Heart right ventricle (tissue), 16 donors: ENCODE data around the gene GON4L. TPM values are rescaled to one million over a fixed set of nuclear protein-coding genes. Genes with fewer than 3 reads are reported as not detected.
"Not testable (repeated sequence)": the region's sequence is repeated elsewhere in the genome, so short reads cannot be mapped to it uniquely, and the experiment has no call there.

Experiments
- ATAC-seq, 8 donors: fragments of 200-7000 bp; cut with Tn5 transposase; one replicate each; pipeline ENCODE4 v1.9.1; 2020; ENCODE audit warnings: mild to moderate bottlenecking in 8 of 8, moderate library complexity in 8 of 8, moderate number of reproducible peaks in 1 of 8
- DNase-seq, 2 donors: peaks; one replicate each; pipeline ENCODE4 v3.0.0-alpha.2; 2020
- H3K27ac ChIP-seq, 10 donors: fragments of 200-600 bp; sonication (generic) in 2 of 10; one replicate each; pipeline versions ENCODE4 v1.5.0 to v1.8.0; 2020 to 2022; ENCODE audit warnings: mild to moderate bottlenecking in 3 of 10
- H3K27me3 ChIP-seq, 7 donors: fragments of 200-600 bp; one replicate each; pipeline ENCODE4 v1.8.0; 2021 to 2022; ENCODE audit warnings: mild to moderate bottlenecking in 2 of 7
- H3K36me3 ChIP-seq, 9 donors: fragments of 200-600 bp; sonication (generic) in 1 of 9; one replicate each; pipeline versions ENCODE4 v1.5.0 to v1.8.0; 2020 to 2022; ENCODE audit warnings: mild to moderate bottlenecking in 2 of 9
- H3K4me1 ChIP-seq, 9 donors: fragments of 200-600 bp; sonication (generic) in 1 of 9; one replicate each; pipeline versions ENCODE4 v1.5.0 to v1.8.0; 2020 to 2022; ENCODE audit warnings: mild to moderate bottlenecking in 4 of 9
- H3K4me3 ChIP-seq, 10 donors: fragments of 200-600 bp; sonication (generic) in 2 of 10; one replicate each; pipeline versions ENCODE4 v1.5.0 to v1.8.0; 2020 to 2022; ENCODE audit warnings: mild to moderate bottlenecking in 7 of 10, moderate library complexity in 2 of 10
- H3K9me3 ChIP-seq, 11 donors: fragments of 200-600 bp in 10 of 11; sonication (generic) in 2 of 11; one replicate each; pipeline versions ENCODE4 v1.5.0 to v1.8.0; 2013 to 2022; ENCODE audit warnings: mild to moderate bottlenecking in 2 of 11, control low read depth in 1 of 11, moderate library complexity in 1 of 11
- WGBS, 2 donors: extraction: QIAGEN DNeasy Blood & Tissue Kit; methylation state at CpG; one replicate each; pipeline ENCODE4 v1.1.7; 2013; ENCODE audit warnings: inconsistent platforms in 1 of 2; 5-methylcytosine and 5-hydroxymethylcytosine counted together
- intact Hi-C, 10 donors: fragments of 100-400 bp; cut with DNase I; formaldehyde crosslinking; loops; one replicate each; pipeline versions ENCODE4 v1.11.1 to v1.14.2; 2022
- polyA plus RNA-seq, 2 donors: library from polyadenylated mRNA; stranded (reverse); fragments of 200-250 nt; gene quantifications; one replicate each; pipeline ENCODE4 v1.2.3, GENCODE V29; 2013
- total RNA-seq, 10 donors: library from RNA; stranded (reverse); fragmentation: NEBNext Ultra II Directional in 3 of 10; extraction: Animal tissue kit (Norgen Biotek cat#: 25700) in 3 of 10; gene quantifications; one replicate each; pipeline versions ENCODE4 v1.2.1 to v1.2.4, GENCODE V29; 2021 to 2023
- TF ChIP-seq, protein P1 (sequence below), 9 donors: fragments of 200-600 bp; sonication (generic) in 2 of 9; IDR thresholded peaks; one replicate each; pipeline versions ENCODE4 v1.5.0 to v1.8.0; 2021 to 2022; ENCODE audit warnings: antibody characterized with exemption in 9 of 9, mild to moderate bottlenecking in 5 of 9, moderate library complexity in 1 of 9
- donor health status: Arrhythmogenic right ventricular cardiomyopathy.
- donor health status: ischemic (EF 13 %, LVEDD 7.1; RV severe dilation, severe dysfunction).
- donor health status: healthy with polysubstance abuse.
- donor health status: DM: no; HTN: yes; CAD: no.
- donor health status: DM: no; HTN: no; CAD: no.
- donor health status: ischemic (EF 25% LVEDD 6.9; RV normal size, moderate dysfunction).
- donor health status: ischemic (EF 25% LVEDD 5.7; RV mildly dilated, moderate dysfunction).
- donor health status: healthy.
- donor health status: DM: yes; HTN: yes; CAD: no.
- donor health status: Ischemic cardiomyopathy.
- donor health status: ischemic (EF 35%, LVEDD 5.7; RV mildly dilated, moderate dysfunction).
- donor health status: nonischemic (EF 11% LVEDD 7.7; RV severe dilation, severe dysfunction).
- donor health status: DM: yes; HTN: yes; CAD: no.
- donor health status: PGD.
- donor health status: ischemic (EF 29% LVEDD 5.4; RV normal size, mild dysfunction).
- donor health status: nonischemic (EF 23%, LVEDD 6.1; RV moderate dilation, normal function).

The GON4L gene
- total and polyA plus RNA-seq, 12 donors: 8.8 to 30.7 (median 26.7) TPM

DNA sequence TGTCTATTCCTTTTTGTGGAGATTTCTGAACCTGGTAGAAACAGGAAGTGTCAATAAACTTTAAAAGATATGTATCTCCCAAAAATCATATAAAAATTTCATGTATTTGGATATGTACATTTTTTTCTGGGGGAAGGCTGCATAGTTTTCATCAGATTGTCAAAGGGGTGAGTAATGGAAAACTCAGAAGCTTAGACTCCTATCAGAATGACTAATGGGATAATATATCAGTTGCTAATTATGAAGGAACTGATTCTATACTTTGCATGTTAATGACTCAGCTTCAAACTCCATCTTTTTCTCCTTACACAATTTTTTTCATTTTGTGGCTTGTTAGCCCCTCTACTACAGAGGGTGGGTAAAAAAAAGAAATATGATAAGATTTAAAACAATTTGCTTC lies 55.9 kb downstream of the GON4L start:
- no peaks in the 10 kb centered on the region for H3K9me3 ChIP-seq
- intact Hi-C loops: loop anchor here in 1 of 10 donors (5.0 kb wide), 1 partner anchor 44 kb away; no protein-coding TSS in a partner anchor
- peak overlapping the region in 1 of 10 donors; percentile 14 for H3K27ac ChIP-seq
- TF ChIP-seq, protein P1, sequence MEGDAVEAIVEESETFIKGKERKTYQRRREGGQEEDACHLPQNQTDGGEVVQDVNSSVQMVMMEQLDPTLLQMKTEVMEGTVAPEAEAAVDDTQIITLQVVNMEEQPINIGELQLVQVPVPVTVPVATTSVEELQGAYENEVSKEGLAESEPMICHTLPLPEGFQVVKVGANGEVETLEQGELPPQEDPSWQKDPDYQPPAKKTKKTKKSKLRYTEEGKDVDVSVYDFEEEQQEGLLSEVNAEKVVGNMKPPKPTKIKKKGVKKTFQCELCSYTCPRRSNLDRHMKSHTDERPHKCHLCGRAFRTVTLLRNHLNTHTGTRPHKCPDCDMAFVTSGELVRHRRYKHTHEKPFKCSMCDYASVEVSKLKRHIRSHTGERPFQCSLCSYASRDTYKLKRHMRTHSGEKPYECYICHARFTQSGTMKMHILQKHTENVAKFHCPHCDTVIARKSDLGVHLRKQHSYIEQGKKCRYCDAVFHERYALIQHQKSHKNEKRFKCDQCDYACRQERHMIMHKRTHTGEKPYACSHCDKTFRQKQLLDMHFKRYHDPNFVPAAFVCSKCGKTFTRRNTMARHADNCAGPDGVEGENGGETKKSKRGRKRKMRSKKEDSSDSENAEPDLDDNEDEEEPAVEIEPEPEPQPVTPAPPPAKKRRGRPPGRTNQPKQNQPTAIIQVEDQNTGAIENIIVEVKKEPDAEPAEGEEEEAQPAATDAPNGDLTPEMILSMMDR (IDR thresholded peaks at IDR 0.05): no peak
- no peak for DNase-seq
- no peak for ATAC-seq
- peaks cover 0 to 5% (median 0%) of the 10 kb centered on the region in 9 donors for H3K4me1 ChIP-seq
- H3K27me3 ChIP-seq: no peaks in the 10 kb centered on the region
- H3K4me3 ChIP-seq: no peak overlapping the region
- peaks cover 0 to 98% (median 35%) of the 10 kb centered on the region in 9 donors for H3K36me3 ChIP-seq

DNA sequence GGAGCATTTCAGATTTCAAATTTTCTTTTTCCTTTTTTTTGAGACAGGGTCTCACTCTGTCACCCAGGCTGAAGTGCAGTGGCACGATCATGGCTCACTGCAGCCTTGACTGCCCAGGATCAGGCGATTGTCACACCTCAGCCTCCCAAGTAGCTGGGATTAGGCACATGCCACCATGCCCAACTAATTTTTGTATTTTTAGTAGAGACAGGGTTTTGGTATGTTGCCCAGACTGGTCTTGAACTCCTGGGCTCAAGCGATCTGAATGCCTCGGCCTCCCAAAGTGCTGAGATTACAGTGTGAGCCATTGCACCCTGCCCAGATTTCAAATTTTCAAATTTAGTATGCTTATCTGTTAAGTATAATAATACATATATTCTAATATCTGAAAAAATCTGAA lies 61.4 kb downstream of the GON4L start:
- Histone ChIP-seq H3K27ac (peak overlapping the region in 4 of 10 donors; percentile 18 to 63 (median 47)), H3K36me3 (peaks cover 0 to 99% (median 27%) of the 10 kb centered on the region in 9 donors)
- DNase-seq (peak in 1 of 2 donors; percentile 20), ATAC-seq (peak; percentile 31 to 90 (median 72))
- H3K9me3 ChIP-seq, intact Hi-C loops, H3K4me1 ChIP-seq, H3K27me3 ChIP-seq, H3K4me3 ChIP-seq: not testable (repeated sequence)
- 51 to 68% methylated on average over 4 of the region's 4 CpGs for WGBS, 2 donors

DNA sequence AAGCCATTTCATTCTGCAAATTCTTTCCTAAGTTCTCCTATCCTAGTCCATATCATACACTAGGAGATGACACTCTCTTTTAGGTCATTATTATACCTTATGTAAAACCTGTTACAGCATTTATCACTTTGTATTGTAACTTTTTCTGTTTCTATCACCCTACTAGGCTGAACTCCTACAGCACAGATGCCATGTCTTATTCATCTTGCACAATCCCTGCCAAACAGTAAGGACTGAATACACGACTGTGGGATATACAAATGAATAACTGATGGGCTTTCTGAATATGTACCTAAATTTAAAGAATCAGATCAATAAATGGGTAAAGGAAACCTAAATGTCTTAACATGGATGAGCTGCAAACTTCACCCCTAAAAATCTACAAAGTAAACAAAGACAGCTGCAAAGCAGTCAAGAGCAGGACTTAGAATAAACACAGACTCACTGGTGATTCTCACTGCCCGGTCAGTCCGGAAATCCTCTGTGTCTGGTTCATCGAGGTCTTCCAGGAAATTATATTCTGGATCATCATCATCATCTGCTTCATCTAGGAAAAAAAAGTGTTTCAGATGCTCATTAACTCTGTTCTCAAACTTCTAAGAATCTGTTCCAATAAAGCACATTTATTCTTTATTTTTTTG lies 62.3 kb downstream of the GON4L start:
- Histone ChIP-seq H3K27ac (peak overlapping the region in 3 of 10 donors; percentile 18 to 63 (median 61)), H3K4me1 (peaks cover 0 to 7% (median 0%) of the 10 kb centered on the region in 9 donors), H3K36me3 (peaks cover 0 to 99% (median 22%) of the 10 kb centered on the region in 9 donors), H3K4me3 (no peak overlapping the region), H3K9me3 (no peaks in the 10 kb centered on the region), H3K27me3 (no peaks in the 10 kb centered on the region)
- intact Hi-C loops: no loop called here
- DNase-seq (no peak), ATAC-seq (no peak)
- WGBS, 2 donors: 81 to 90% methylated on average over 4 of the region's 4 CpGs
- TF ChIP-seq, protein P1 (IDR thresholded peaks at IDR 0.05): no peak

DNA sequence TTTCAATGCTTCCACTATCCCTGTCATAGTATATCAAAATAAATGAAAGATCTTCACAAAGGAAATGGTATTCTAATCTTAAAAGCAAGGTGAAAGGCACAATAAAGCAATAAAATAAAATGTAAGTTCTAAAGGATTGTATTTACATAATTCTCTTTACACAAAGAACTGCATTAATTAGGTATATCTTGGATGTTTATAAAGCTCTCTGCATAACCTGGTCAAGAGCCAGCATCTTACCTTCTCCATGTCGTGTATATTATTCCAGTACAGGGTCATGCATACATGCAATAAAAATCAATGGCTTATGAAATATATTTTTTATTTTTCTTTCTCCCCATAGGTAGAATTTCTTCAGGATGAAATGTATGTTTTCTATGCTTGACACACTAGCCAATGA lies 63.8 kb downstream of the GON4L start:
- 81 to 93% methylated on average over 1 of the region's 1 CpG for WGBS, 2 donors
- Histone ChIP-seq H3K9me3 (no peaks in the 10 kb centered on the region), H3K36me3 (peaks cover 0 to 98% (median 21%) of the 10 kb centered on the region in 9 donors), H3K4me1 (peaks cover 0 to 7% (median 0%) of the 10 kb centered on the region in 9 donors), H3K4me3 (no peak overlapping the region), H3K27me3 (no peaks in the 10 kb centered on the region), H3K27ac (no peak overlapping the region)
- intact Hi-C loops: no loop called here
- TF ChIP-seq, protein P1 (IDR thresholded peaks at IDR 0.05): no peak
- ATAC-seq (no peak), DNase-seq (no peak)

DNA sequence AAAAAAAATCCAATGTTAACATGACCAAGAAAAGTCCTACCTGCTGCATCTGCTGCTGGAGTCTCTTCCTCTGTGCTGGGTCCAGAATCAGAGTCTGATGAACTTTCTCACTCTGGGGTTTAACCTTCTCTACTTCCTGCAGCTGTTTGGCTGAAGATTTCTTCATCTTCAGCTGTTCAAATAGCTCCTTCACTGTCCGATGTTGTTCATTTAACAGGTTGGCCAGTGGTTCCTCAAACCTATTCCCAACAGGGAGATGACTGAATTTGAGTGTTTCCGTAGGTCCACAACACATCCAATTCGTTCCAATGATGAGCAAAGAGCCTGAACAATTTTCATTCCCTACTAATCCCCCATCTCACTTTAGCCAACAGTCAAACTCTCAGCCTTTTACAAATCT lies 79.4 kb downstream of the GON4L start:
- intact Hi-C loops: loop anchor here in 1 of 10 donors (10.0 kb wide), 1 partner anchor 127 kb away; no protein-coding TSS in a partner anchor
- TF ChIP-seq, protein P1 (IDR thresholded peaks at IDR 0.05): no peak
- DNase-seq: no peak
- no peaks in the 10 kb centered on the region for H3K9me3 ChIP-seq
- peak in 3 of 8 donors; percentile 15 to 76 (median 59) for ATAC-seq
- 89 to 90% methylated on average over 3 of the region's 3 CpGs for WGBS, 2 donors
- no peaks in the 10 kb centered on the region for H3K4me1 ChIP-seq
- no peak overlapping the region for H3K4me3 ChIP-seq
- H3K27me3 ChIP-seq: no peaks in the 10 kb centered on the region
- H3K36me3 ChIP-seq: peaks cover 0 to 100% (median 50%) of the 10 kb centered on the region in 9 donors
- H3K27ac ChIP-seq: no peak overlapping the region
